OCI-LY3 (cell line): ENCODE measurements around the gene ALPK1.

Source experiments
- CTCF ChIP-seq: fragments of 200-600, 300-600 bp; sonication (generic); IDR thresholded peaks from 2 replicates; pipeline ENCODE4 v1.5.1; 2014; ENCODE audit warnings: antibody characterized with exemption, low read length, low read depth
- EZH2phosphoT487 ChIP-seq: fragments of 200-600 bp; shearing (Covaris generic); IDR thresholded peaks from 2 replicates; pipeline ENCODE4 v1.6.1; 2018; ENCODE audit warnings: antibody characterized with exemption, mixed run types, low read depth

DNA sequence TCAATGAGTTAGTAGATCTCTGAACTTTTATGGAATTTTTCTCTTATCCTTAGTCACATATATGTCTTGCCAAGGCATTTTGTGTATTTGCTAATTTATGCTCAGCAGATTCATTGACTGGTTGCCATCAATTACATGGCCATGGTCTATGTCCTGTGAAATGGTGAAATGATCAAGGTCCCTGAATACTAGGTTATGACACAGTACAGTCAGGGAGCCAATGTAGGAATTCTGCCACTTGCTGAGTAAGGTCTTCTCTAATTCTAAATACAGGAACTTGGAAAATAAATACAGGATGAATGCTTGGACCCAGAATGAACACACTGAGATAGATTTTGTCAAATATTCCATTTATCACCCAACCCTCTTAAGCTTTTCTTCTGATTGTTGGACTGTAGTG is 35.2 kb downstream of the ALPK1 start:
- TF ChIP-seq CTCF (no peak), EZH2phosphoT487 (no peak)
